ENCODE results near the gene ALPK1.
"Not testable (repeated sequence)": the region's sequence is repeated elsewhere in the genome, so short reads cannot be mapped to it uniquely, and the experiment has no call there.

Gene ALPK1

GRCh38 chr4:112472318-112472717, 175.1 kb downstream of the ALPK1 start:
- no peak for DNase-seq

DNA sequence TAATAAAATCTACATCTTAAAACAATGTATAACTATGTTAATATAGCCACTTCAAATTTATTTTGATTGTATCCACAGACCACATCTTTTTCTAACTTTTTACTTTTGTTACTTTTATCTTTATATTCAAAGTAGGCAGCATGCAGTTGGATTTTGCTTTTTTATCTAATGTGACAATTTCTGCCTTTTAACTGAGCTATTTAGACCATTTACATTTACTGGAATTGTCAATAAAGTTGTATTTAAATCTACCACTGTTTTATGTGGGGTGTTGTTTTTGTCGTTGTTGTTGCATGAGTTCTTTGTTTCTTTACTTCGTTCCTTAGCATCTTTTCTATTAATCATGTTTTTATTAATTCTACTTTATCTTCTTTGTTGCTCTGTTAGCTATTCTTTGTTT, 176.8 kb downstream of the ALPK1 start:
- no peak for DNase-seq

- DNase-seq, result no peak
Measured at GRCh38 chr4:112485930-112486329, 188.8 kb downstream of the ALPK1 start.

DNA sequence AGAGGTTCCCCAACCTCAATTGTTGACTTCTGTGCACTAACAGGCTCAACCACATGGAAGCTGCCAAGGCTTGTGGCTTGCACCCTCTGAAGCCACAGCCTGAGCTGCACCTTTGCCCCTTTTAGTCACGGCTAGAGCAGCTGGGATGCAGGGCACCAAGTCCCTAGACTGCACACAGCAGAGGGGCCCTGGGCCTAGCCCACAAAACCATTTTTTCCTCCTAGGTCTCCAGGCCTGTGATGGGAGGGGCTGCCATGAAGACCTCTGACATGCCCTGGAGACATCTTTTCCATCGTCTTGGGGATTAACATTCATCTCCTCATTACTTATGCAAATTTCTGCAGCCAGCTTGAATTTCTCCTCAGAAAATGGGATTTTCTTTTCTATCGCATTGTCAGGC, 193.6 kb downstream of the ALPK1 start:
- DNase-seq, result not testable (repeated sequence)
